Measurements from ENCODE around the gene RBMS1. TPM values are rescaled to one million over a fixed set of nuclear protein-coding genes. Genes with fewer than 3 reads are reported as not detected.

The RBMS1 gene
- total RNA-seq, 1 donor from 2014 or later: 93.3 TPM

DNA sequence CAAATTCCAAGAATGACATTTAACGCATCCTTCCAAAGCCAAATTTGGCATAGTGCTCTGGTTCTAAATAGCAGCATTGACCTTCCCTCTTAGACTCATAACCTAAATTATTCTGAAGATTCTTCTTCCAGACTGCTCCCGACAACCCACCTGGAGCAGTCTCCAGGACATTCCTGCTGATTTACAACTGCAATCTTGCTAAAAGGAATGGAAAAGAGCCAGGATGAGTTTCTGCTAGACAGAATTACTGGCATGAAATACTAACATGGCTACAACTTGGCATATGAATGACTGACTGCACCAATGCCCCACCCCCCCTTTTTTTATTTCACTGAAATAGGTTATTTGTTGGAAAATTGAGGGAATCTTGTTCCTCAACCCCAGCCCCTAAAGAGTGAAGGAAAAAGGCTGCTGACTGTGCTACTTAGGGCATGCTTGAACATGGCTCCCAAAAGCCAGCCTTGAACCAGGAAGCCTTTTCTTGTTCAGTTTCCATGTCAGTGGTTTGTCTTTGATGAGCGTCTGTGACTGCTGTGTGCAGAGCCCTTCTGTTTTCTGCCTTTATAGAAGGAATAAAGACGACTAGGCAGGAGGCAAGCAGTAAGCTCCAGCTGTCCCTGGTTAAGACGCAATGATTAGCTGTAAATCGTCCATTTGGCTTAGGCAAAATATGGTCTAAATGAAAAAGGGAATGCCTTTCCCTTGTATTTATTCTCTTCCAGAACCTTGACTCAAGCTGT lies 246.1 kb downstream of the RBMS1 start:
- H3K27me3 ChIP-seq: no peaks in the 10 kb centered on the region
- intact Hi-C loops (cut with DNase I): no loop called here
- H3K27ac ChIP-seq: no peak overlapping the region
- no peak for DNase-seq (ENCODE audit: extremely low spot score in 2 of 2)
- no peak for TF ChIP-seq POLR2AphosphoS5 (IDR thresholded peaks at IDR 0.05; ENCODE audit: insufficient read depth in 1 of 2, low read depth in 1 of 2)
- TF ChIP-seq POLR2A (IDR thresholded peaks at IDR 0.05): no peak
- no peak for TF ChIP-seq CTCF (IDR thresholded peaks at IDR 0.05)
- no peaks in the 10 kb centered on the region for H3K9me3 ChIP-seq
- H3K4me1 ChIP-seq: no peaks in the 10 kb centered on the region
- no peaks in the 10 kb centered on the region for H3K36me3 ChIP-seq
- no peak overlapping the region for H3K4me3 ChIP-seq

DNA sequence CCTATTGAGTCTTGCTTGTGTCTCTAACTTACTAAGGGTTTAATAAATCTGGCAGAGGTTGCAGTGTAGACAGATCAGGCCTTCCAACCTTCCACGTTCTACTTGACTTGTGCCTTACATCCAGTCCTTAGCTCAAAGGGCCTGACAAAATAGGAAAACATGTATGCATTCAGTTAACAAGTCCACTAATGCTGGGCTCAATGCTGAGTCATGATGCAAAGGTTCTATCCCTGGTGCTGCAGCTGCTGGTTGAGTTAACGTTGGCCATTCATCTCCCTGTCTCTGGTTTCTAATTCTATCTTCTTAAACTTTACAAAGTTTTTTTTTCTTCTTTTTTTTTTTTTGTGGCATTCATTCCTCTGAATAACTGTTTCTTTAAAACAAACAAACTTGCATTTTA lies 247.3 kb downstream of the RBMS1 start:
- intact Hi-C loops (cut with DNase I): no loop called here
- Histone ChIP-seq H3K9me3 (no peaks in the 10 kb centered on the region), H3K27me3 (no peaks in the 10 kb centered on the region), H3K4me1 (peaks cover 11% of the 10 kb centered on the region), H3K36me3 (no peaks in the 10 kb centered on the region), H3K27ac (no peak overlapping the region), H3K4me3 (no peak overlapping the region)
- no peak for TF ChIP-seq POLR2AphosphoS5 (IDR thresholded peaks at IDR 0.05; ENCODE audit: insufficient read depth in 1 of 2, low read depth in 1 of 2)
- TF ChIP-seq POLR2A (IDR thresholded peaks at IDR 0.05): no peak
- no peak for TF ChIP-seq CTCF (IDR thresholded peaks at IDR 0.05)
- no peak for DNase-seq (ENCODE audit: extremely low spot score in 2 of 2)

- Histone ChIP-seq H3K4me1 (peaks cover 14% of the 10 kb centered on the region), H3K27me3 (no peaks in the 10 kb centered on the region), H3K4me3 (no peak overlapping the region), H3K27ac (no peak overlapping the region), H3K9me3 (no peaks in the 10 kb centered on the region), H3K36me3 (no peaks in the 10 kb centered on the region)
- intact Hi-C loops (cut with DNase I): no loop called here
- no peak for DNase-seq (ENCODE audit: extremely low spot score in 2 of 2)
- TF ChIP-seq CTCF (IDR thresholded peaks at IDR 0.05): no peak
- TF ChIP-seq POLR2A (IDR thresholded peaks at IDR 0.05): no peak
These were observed 247.9 kb downstream of the RBMS1 start for GRCh38 chr2:160245614-160246155.

DNA sequence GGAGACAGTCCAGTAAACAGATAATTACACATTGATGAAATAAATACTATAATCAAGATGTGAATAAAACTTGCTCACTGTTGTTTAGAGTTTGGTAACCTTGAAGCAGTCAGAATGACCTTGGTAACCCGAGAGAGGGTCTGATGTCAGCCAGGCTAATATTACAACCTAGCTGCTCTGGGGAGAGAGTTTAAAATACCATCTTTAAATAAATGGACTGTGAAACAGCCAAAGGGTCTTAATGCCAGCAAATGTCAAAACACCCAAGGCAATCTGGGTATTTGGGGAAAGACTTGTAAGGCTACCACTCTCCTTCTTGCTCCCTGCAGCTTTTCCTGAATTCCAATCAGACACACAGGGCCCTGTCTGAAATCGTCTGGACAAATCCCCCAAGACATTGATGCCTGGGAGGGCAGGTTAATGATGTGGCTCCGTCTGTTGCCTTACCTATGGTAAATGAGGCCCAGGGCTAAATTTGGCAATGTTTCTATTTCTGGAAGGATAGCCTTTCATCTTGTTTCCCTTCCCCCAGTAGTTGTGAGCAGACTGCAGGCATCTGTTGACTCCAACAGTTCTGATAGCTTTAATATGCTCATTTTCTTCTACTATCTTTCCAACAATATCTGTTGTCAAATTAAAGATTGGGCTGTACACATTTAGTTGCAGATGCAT lies 250.6 kb downstream of the RBMS1 start:
- Histone ChIP-seq H3K4me3 (no peak overlapping the region), H3K9me3 (no peaks in the 10 kb centered on the region), H3K27ac (no peak overlapping the region), H3K36me3 (no peaks in the 10 kb centered on the region), H3K4me1 (peaks cover 14% of the 10 kb centered on the region), H3K27me3 (no peaks in the 10 kb centered on the region)
- DNase-seq (ENCODE audit: extremely low spot score in 2 of 2): no peak
- no peak for TF ChIP-seq POLR2AphosphoS5 (IDR thresholded peaks at IDR 0.05; ENCODE audit: insufficient read depth in 1 of 2, low read depth in 1 of 2)
- TF ChIP-seq POLR2A (IDR thresholded peaks at IDR 0.05): no peak
- TF ChIP-seq CTCF (IDR thresholded peaks at IDR 0.05): no peak
- intact Hi-C loops (cut with DNase I): no loop called here

All from vagina (tissue), 2 donors.